Measurements from ENCODE around the gene ZNF213.
A peak's percentile ranks its signal among the peaks of the same experiment; 100 is the strongest.
"Not testable (repeated sequence)": the region's sequence is repeated elsewhere in the genome, so short reads cannot be mapped to it uniquely, and the experiment has no call there.

The ZNF213 gene

GRCh38 chr16:3133844-3134243 is 985 bp upstream of the ZNF213 start:
- peak overlapping the region; percentile 98 for H3K4me3 ChIP-seq (ENCODE audit: low read depth, low read length)
- no peak for DNase-seq (ENCODE audit: low read depth)
- TF ChIP-seq POLR2A (IDR thresholded peaks at IDR 0.05; ENCODE audit: extremely low read depth, insufficient read length) (no peak), MYC (IDR thresholded peaks at IDR 0.05; ENCODE audit: low read depth, low read length) (no peak), CTCF (IDR thresholded peaks at IDR 0.05; ENCODE audit: low read depth, low read length) (no peak)

GRCh38 chr16:3135126-3135715 is 392 bp downstream of the ZNF213 start:
- TF ChIP-seq CTCF (IDR thresholded peaks at IDR 0.05; ENCODE audit: low read depth, low read length) (no peak), POLR2A (IDR thresholded peaks at IDR 0.05; ENCODE audit: extremely low read depth, insufficient read length) (no peak), MAX (IDR thresholded peaks at IDR 0.05; ENCODE audit: low read depth, low read length) (no peak), MYC (IDR thresholded peaks at IDR 0.05; ENCODE audit: low read depth, low read length) (no peak)
- peak overlapping the region; percentile 96 for H3K4me3 ChIP-seq (ENCODE audit: low read depth, low read length)
- no peak for DNase-seq (ENCODE audit: low read depth)

- DNase-seq (ENCODE audit: low read depth), result no peak
- no peak overlapping the region for H3K4me3 ChIP-seq (ENCODE audit: low read depth, low read length)
- no peak for TF ChIP-seq MYC (IDR thresholded peaks at IDR 0.05; ENCODE audit: low read depth, low read length)
- no peak for TF ChIP-seq MAX (IDR thresholded peaks at IDR 0.05; ENCODE audit: low read depth, low read length)
Measured at GRCh38 chr16:3137267-3137666, 2.4 kb downstream of the ZNF213 start.

- DNase-seq (ENCODE audit: low read depth), result no peak
- TF ChIP-seq MAX (IDR thresholded peaks at IDR 0.05; ENCODE audit: low read depth, low read length) (no peak), POLR2A (IDR thresholded peaks at IDR 0.05; ENCODE audit: extremely low read depth, insufficient read length) (no peak), MYC (IDR thresholded peaks at IDR 0.05; ENCODE audit: low read depth, low read length) (no peak), CTCF (IDR thresholded peaks at IDR 0.05; ENCODE audit: low read depth, low read length) (no peak)
Measured at GRCh38 chr16:3138342-3138741, 3.5 kb downstream of the ZNF213 start.

GRCh38 chr16:3138823-3139426 is 4.1 kb downstream of the ZNF213 start:
- no peak overlapping the region for H3K4me3 ChIP-seq (ENCODE audit: low read depth, low read length)
- TF ChIP-seq CTCF (IDR thresholded peaks at IDR 0.05; ENCODE audit: low read depth, low read length), result no peak
- TF ChIP-seq MAX (IDR thresholded peaks at IDR 0.05; ENCODE audit: low read depth, low read length), result no peak
- TF ChIP-seq MYC (IDR thresholded peaks at IDR 0.05; ENCODE audit: low read depth, low read length), result no peak
- TF ChIP-seq POLR2A (IDR thresholded peaks at IDR 0.05; ENCODE audit: extremely low read depth, insufficient read length), result no peak
- DNase-seq (ENCODE audit: low read depth), result no peak

More at GRCh38 chr16:3138342-3138741, 3.5 kb downstream of the ZNF213 start:
- H3K4me3 ChIP-seq (ENCODE audit: low read depth, low read length), result no peak overlapping the region

GRCh38 chr16:3139561-3139960 is 4.7 kb downstream of the ZNF213 start:
- DNase-seq (ENCODE audit: low read depth); H3K4me3 ChIP-seq (ENCODE audit: low read depth, low read length): not testable (repeated sequence)

Measured in NB4 (cell line).